Middle frontal gyrus (tissue), 1 donor: ENCODE measurements around the gene SPATA16.
"Not testable (repeated sequence)": the region's sequence is repeated elsewhere in the genome, so short reads cannot be mapped to it uniquely, and the experiment has no call there.

Experiments
- DNase-seq: peaks from one replicate; pipeline ENCODE4 v3.0.0-alpha.2; 2015; ENCODE audit warnings: low spot score; ENCODE audit errors: extremely low spot score

SPATA16 gene

DNA sequence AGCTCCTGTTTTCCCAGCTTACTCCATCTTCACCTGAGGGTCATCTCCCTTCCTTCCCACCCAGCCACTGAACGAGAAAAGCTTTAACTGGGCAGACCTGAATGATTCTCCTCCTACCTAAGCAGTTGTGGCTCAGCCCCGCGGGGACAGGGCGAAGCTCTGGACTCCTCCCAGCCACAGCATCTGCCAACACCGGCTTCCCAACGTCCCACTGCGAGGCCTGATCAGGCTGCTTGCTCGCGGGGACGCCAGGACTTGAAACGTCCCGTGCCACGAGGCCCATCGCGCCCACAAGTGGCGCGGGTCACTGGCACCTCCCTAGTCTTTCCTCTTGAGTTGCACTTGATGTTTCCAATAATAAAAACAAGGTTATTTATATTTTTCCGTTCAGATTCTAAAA lies at the start of gene SPATA16:
Gene SPATA16, minus strand, starts transcription at position 250 of the 400 bp plus-strand sequence. CDS start 23,504 bp downstream, outside the sequence.
- no peak for DNase-seq

DNA sequence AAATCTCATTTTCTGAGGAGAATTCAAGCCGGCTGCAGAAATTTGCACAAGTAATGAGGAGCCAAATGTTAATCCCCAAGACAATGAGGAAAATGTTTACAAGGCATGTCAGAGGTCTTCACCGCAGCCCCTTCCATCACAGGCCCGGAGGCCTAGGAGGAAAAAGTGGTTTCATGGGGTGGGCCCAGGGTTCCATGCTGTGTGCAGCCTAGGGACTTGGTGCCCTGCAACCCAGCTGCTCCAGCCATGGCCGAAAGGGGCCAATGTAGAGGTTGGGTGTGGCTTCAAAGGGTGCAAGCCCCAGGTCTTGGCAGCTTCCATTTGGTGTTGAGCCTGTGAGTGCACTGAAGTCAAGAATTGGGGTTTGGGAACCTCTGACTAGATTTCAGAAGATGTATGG lies 42.0 kb upstream of the SPATA16 start:
- not testable (repeated sequence) for DNase-seq

DNA sequence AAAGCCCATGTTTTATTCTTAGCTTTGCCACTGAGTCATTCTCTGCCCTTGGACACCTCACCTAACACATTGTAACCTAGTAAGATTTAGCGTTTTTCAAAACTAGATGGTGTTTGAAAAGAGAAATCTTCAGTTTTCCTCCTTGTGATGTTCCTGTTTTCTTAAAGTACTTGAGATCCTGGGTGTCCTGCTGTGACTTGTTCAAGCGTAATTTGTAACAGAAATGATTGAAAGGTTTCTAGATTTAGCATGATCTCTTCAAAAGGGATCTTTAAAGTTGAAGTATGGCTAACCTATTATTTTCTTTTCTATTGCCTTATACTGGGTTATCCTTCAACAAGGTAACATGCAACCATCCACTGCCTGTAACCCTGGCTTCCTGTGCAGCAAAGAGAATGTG lies 32.6 kb upstream of the SPATA16 start:
- no peak for DNase-seq

GRCh38 chr3:173159139-173159538 lies 18.1 kb upstream of the SPATA16 start:
- not testable (repeated sequence) for DNase-seq

DNA sequence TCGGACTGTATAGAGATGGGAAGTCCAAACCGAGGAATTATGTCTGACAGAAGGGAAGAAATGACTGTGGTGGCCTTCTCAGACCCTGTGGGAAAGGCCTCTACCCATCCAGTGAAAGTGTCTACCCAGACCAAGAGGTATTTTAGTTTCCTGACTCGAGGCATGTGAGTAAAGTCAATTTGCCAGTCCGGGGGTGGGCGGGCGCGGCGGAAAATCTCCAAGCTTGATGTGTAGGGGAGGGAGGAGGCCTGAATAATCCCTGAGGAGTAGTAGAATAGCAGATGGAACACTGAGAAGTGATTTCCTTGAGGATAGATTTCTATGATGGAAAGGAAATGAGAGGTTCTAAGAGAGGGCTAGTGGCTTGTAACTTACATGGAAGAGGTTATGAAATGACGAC lies 15.5 kb upstream of the SPATA16 start:
- DNase-seq, result not testable (repeated sequence)

GRCh38 chr3:173153631-173154030 lies 12.6 kb upstream of the SPATA16 start:
- DNase-seq, result no peak

DNA sequence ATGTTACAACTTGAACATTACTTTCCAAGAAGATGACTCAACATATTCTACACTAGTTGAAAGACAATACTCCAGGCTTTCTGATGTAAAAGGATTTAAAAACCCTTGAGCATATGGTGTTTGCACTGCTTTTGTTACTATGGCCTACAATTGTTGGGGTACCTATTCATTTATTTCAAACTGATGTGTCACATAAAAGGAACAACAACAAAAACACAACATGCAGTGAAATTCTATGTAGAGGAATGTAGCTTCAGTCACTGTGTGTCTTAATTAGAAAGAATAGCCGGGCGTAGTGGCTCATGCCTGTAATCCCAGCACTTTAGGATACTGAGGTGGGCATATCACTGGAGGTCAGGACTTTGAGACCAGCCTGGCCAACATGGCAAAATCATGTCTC lies 1.6 kb downstream of the SPATA16 start:
- no peak for DNase-seq

GRCh38 chr3:173138026-173138425 lies 3.0 kb downstream of the SPATA16 start:
- no peak for DNase-seq

DNA sequence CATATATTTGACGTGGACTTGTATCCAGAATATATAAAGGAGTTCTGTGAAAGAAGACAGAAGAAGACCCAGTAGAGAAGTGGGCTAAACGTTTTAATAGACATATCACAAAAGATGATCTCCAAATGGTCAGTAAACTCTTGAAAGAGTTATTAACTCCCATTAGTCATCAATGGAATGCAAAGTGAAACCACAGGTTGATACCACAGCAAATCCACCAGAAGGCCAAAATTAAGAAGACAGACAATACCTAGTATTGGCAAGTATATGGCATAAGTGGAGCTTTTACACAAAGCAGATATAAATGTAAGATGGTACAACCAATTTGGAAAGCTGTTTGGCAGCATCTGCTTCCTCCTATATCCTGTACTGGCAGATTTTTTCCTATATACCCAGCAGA lies 6.0 kb downstream of the SPATA16 start:
- DNase-seq, result no peak

DNA sequence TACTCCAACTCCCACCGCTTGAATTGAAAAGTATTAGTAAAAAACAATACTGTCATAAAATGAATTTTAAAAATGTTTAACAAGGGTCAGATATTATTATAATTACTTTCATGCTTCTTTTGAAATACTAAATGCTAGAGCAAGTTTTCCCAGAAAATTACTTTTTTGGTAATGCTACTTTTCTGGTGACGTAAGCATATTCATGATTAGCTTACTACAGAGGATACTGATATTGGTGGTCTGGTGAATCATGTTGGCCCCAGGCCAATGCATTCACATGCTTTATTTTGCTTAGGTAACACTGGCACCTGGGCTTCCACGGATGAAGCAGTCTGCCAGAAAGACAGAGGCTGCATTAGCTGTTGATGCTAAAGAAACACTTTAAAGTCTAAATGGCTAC lies 12.4 kb downstream of the SPATA16 start:
- no peak for DNase-seq

DNA sequence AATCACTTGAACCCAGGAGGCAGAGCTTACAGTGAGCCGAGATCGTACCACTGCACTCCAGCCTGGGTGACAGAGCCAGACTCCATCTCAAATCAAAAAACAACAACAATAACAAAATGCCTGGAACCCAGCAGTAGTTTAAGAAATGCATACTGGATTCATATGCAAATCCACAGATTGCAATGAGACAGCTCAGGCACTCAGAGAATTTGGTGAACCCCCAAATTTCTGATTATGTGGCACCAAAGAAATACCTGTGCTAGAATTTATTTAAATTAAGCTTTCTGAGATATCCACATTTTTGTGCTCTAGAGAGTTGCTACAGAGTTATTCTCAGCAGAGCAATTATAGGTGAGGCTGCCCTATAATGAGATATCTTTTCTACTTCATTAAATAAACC lies 29.7 kb downstream of the SPATA16 start:
- DNase-seq, result no peak

- DNase-seq, result no peak
Measured at GRCh38 chr3:173109143-173109542, 31.9 kb downstream of the SPATA16 start.

GRCh38 chr3:173103469-173103868 lies 37.6 kb downstream of the SPATA16 start:
- DNase-seq, result no peak

- DNase-seq, result no peak
Measured at GRCh38 chr3:173098959-173099358, 42.1 kb downstream of the SPATA16 start.

DNA sequence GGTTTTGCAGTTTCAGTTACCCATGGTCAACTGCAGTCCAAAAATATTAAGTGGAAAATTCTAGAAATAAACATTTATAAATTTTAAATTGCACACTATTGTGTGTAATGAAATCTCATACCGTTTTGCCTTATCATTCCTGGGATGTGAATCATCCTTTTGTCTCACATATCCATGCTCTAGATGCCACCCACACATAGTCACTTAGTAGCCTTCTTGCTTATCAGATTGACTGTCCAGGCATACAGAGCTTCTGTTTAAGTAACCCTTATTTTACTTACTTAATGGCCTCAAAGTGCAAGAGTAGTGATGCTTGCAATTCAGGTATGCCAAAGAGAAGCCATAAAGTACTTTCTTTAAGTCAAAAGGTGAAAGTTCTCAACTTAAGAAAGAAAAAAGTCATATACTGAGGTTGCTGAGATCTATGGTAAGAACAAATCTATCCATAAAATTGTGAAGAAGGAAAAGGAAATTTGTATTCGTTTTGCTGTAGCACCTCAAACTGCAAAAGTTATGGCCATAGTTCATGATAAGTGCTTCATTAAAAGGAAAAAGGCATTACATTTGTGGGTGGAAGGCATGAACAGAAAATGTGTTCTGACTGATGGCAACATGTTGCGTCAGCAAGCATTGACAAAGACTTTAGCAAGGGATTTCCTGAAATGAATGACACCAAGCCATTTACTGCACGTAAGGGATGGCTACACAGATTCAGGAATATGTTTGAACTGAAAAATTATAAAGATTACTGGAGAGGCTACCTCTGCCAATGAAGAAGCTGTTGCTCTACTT lies 43.8 kb downstream of the SPATA16 start:
- DNase-seq, result no peak

- DNase-seq, result no peak
Measured at GRCh38 chr3:173096140-173096539, 44.9 kb downstream of the SPATA16 start.

- no peak for DNase-seq
Measured at GRCh38 chr3:173092038-173092437, 49.0 kb downstream of the SPATA16 start.

DNA sequence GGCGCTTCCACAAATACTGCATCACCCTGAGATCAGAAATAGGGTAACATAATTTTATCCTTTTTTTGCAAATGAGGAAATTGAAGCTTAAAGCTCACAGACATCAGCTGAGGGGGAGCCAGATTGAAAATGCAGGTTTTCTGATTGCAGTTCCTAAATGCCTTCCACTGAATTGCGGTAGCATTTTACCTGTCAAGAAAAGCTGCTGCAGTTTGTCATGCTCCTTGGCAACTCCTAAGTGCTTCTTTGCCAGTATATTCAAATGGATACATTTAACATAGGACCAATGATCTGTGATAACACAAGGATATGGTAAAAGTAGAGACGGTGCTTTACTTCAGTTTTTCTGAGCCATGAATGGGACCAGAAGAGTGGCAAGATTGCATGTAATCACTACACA lies 50.5 kb downstream of the SPATA16 start:
- no peak for DNase-seq

DNA sequence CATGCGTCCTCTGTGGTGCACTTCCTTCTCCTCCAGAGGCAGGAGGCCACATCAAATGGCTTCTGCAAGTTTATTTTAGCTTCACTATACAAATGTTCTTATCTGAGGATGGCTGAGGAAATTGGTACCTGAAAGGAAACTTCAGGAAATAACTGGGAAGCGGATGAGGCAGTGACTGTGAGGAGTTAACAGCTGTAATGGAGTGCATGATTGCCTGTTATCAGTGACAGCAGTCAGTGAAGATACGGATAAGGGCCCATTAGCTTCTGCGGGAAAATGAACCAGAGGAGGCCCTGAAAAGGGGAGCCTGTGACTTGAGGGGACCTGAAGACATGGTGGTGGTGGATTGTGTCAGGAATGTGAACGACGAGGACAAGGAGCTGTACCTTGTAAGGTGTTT lies 51.8 kb downstream of the SPATA16 start:
- no peak for DNase-seq

DNA sequence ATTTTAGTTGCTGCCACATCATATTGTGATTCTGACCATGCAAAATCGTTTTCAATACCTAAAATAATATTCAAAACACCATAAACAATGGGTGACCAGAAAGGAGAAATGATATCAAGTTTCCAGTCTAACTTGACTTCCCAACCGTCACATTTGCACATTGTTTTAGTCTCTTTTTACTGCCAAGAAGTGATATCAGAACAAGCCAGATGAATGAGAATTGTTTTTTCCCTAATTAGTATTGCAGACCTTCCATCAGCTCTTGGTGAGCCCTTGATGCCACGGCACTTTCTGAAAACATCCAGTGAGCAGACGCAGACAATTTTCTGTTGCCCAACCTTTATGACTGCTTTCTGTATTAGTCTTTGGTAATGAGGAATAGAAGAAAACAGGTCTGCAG lies 62.5 kb downstream of the SPATA16 start:
- DNase-seq, result no peak

- no peak for DNase-seq
Measured at GRCh38 chr3:173066044-173067004, 74.7 kb downstream of the SPATA16 start.

- no peak for DNase-seq
Measured at GRCh38 chr3:173065543-173065981, 75.5 kb downstream of the SPATA16 start.
